KOPT-K1 (cell line): ENCODE measurements around the gene PFKP.

Experiments used
- H3K27ac ChIP-seq: fragments of 200-600 bp; sonication (generic); 2 replicates; pipeline ENCODE4 v1.5.1; 2016; ENCODE audit warnings: antibody characterized with exemption, mild to moderate bottlenecking, low read depth, low read length; ENCODE audit not compliant: poor library complexity, severe bottlenecking
- H3K36me3 ChIP-seq: fragments of 200-600 bp; sonication (generic); 2 replicates; pipeline ENCODE4 v1.5.1; 2017; ENCODE audit warnings: antibody characterized with exemption, mild to moderate bottlenecking, low read length, moderate library complexity; ENCODE audit not compliant: insufficient read depth
- H3K9me3 ChIP-seq: fragments of 200-600 bp; sonication (generic); 2 replicates; pipeline ENCODE4 v1.5.1; 2017; ENCODE audit warnings: antibody characterized with exemption, low read length, mild to moderate bottlenecking; ENCODE audit not compliant: insufficient read depth, poor library complexity, severe bottlenecking

The PFKP gene

GRCh38 chr10:3072641-3073360 is 5.5 kb downstream of the PFKP start:
- Histone ChIP-seq H3K9me3 (no peaks in the 10 kb centered on the region), H3K36me3 (peaks cover 84% of the 10 kb centered on the region), H3K27ac (no peak overlapping the region)

DNA sequence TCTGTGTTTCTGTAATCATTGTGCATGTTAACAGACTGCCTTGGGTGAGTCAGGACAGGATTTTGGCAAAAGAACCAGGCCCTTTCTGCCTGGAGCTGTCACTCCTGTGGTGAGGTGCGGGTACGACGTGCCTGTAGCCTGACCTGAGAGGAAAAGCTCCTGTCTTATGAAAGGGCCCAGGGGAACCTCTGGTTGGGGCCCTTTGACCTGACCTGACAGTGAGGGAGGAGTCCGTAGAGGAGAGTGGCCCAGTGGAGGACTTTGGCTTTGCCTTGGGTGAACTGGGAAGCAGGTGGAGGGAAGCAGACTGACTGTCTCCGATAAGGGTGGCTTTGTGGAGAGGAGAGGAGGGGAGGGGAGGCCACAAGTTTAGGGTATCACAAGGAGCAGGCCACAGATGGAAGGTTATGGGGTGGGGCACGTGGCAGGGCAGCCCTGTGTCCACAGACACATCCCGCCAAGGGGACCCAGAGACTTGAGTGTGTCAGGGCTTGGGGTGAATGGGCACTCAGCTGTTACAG is 6.9 kb downstream of the PFKP start:
- Histone ChIP-seq H3K36me3 (peaks cover 98% of the 10 kb centered on the region), H3K27ac (no peak overlapping the region), H3K9me3 (no peaks in the 10 kb centered on the region)

- Histone ChIP-seq H3K36me3 (peaks cover 98% of the 10 kb centered on the region), H3K27ac (no peak overlapping the region), H3K9me3 (no peaks in the 10 kb centered on the region)
These were observed 7.7 kb downstream of the PFKP start for GRCh38 chr10:3074985-3075600.

DNA sequence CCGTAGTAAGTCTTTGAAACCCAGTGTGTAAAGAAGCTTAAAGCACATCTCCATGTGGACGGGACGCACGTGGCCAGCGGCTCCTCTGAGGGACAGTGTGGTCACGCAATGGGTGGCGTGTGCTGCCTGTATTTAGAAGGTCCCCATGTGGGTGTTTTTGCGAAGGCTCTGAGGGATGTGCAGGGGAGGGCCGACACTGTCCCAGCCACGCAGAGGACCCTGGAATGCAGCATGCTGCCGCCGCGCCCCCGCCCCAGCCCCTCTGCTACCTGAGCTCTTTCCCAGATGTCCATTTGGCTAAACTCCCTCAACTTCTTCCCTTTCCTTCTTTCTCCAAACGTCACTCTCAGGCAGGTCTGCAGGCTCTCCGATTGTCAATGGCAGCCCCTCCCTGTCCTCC is 8.8 kb downstream of the PFKP start:
- peaks cover 98% of the 10 kb centered on the region for H3K36me3 ChIP-seq
- no peaks in the 10 kb centered on the region for H3K9me3 ChIP-seq

GRCh38 chr10:3077509-3077908 is 10.2 kb downstream of the PFKP start:
- no peaks in the 10 kb centered on the region for H3K9me3 ChIP-seq
- peaks cover 98% of the 10 kb centered on the region for H3K36me3 ChIP-seq
- no peak overlapping the region for H3K27ac ChIP-seq

More for the DNA sequence above, 8.8 kb downstream of the PFKP start:
- no peak overlapping the region for H3K27ac ChIP-seq

DNA sequence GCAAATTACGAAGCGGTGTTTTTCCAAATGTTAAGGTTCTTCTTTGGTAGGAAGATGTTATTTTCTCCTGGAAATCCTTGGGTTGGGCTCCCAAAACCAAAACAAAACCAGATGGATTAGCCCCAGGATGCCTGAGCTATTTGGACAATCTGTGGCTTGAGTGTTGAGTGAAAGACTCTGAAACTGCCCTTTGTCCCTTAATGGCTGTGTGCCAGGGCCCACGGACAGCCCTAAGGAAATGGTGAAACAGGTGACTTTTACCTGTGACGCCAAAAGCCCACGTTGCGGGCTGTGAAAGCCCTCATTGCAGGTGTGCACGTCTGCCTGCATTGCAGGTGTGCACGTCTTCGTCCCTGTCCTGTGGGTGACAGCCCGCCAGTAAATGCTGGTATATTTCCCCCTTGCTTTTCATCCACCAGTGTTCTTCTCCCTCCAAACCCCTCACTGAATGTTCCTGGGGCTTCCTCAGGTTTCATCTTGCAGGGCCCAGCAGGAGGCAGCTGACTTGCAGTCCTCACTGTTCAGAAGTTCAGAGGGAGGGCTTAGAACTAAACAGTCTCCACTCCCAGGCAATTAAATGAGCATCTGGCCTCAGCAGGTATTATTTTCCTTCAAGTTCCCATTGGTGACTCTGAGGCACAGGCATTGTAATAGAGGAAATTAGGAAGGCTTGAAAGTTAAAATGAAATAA is 10.7 kb downstream of the PFKP start:
- Histone ChIP-seq H3K9me3 (no peaks in the 10 kb centered on the region), H3K36me3 (peaks cover 98% of the 10 kb centered on the region), H3K27ac (no peak overlapping the region)

GRCh38 chr10:3081383-3081981 is 14.1 kb downstream of the PFKP start:
- H3K9me3 ChIP-seq: no peaks in the 10 kb centered on the region
- H3K27ac ChIP-seq: no peak overlapping the region
- H3K36me3 ChIP-seq: peaks cover 89% of the 10 kb centered on the region

- H3K36me3 ChIP-seq: peaks cover 90% of the 10 kb centered on the region
- no peaks in the 10 kb centered on the region for H3K9me3 ChIP-seq
- no peak overlapping the region for H3K27ac ChIP-seq
These were observed 14.9 kb downstream of the PFKP start for GRCh38 chr10:3082290-3082689.

- no peaks in the 10 kb centered on the region for H3K9me3 ChIP-seq
- no peak overlapping the region for H3K27ac ChIP-seq
- H3K36me3 ChIP-seq: peaks cover 87% of the 10 kb centered on the region
These were observed 18.6 kb downstream of the PFKP start for GRCh38 chr10:3085785-3086567.

DNA sequence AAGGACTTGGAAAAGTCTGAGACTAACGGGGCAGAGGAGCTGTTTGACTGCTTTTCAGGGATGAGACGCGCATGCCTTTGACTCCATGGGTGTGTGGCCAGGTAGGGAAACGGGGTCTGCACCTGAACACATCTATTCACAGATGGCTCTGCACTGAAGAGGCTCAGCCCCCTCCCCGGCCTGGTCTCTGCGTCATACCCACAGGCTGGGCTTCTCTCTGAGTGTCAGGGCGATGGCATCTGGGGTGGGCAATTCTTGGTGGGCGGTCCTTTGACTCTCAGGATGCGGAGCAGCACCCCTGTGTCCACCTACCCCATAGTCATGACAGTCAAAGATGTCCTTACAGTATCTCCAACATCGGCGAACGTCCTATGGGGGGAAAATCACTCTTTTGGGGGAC is 23.0 kb downstream of the PFKP start:
- H3K36me3 ChIP-seq: peaks cover 94% of the 10 kb centered on the region
- H3K27ac ChIP-seq: no peak overlapping the region
- H3K9me3 ChIP-seq: no peaks in the 10 kb centered on the region

GRCh38 chr10:3090914-3091787 is 23.8 kb downstream of the PFKP start:
- H3K27ac ChIP-seq: no peak overlapping the region

DNA sequence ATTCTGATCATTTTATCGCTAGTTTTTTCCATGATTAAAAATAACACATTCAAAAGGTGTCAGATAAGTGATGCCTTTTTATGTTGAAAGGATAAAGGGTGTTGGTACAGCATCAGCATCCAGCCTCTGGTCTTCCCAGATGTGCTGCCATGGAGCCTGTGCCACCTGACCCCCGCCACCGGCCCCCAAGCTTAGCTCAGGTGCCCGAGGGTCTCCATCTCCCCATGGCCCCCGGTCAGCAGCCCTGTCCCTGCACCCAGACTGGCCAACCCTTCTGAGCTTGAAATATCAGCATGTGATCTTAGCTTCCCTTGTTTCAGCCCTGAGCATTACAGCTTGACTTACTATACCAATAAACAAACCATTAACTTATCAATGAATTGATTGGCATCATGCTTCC is 24.6 kb downstream of the PFKP start:
- Histone ChIP-seq H3K27ac (no peak overlapping the region), H3K9me3 (no peaks in the 10 kb centered on the region), H3K36me3 (peaks cover 93% of the 10 kb centered on the region)

More at GRCh38 chr10:3090914-3091787, 23.8 kb downstream of the PFKP start:
- H3K36me3 ChIP-seq: peaks cover 96% of the 10 kb centered on the region
- H3K9me3 ChIP-seq: no peaks in the 10 kb centered on the region

DNA sequence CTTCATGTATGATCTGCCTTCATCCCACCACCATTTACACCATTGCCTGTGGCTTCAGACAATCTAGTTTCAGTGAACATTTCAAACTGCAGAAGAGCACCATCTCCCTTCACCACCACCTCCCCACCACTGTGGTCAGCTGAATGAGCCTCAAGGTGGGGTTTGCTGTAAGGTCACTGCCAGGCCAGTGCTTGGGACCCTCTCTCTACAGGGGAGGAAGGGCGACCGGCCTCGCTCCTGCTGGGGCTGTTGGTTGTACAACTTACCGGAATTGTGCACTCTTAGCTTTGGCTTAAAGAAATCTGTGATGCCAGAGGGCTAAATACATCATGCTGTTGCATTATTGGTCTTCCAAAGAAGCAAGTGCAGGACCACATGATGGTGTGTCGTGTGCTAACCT is 26.6 kb downstream of the PFKP start:
- Histone ChIP-seq H3K36me3 (peaks cover 95% of the 10 kb centered on the region), H3K9me3 (no peaks in the 10 kb centered on the region), H3K27ac (no peak overlapping the region)

DNA sequence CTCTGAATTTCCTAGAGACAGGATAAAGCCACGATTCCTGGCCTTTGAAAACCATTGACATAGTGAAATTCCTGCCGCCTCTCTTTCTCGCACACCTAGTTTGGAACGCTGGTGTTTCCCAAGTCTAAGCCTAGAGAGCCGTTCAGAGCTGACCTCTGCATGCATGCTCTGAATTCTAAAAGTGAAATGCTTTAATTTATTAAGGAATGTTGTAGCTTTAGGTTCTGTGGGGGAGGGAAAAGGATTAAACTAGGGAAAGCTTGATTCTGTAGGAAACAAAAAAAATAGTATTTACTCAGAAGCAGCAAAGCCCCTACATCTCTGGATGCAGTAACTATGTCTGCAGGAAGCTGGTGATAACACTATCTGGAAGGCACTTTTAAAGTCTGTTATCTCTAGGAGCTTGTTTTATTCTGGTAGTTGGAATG is 27.3 kb downstream of the PFKP start:
- Histone ChIP-seq H3K9me3 (no peaks in the 10 kb centered on the region), H3K36me3 (peaks cover 96% of the 10 kb centered on the region), H3K27ac (no peak overlapping the region)
